ENCODE measurements around the gene MYL2. TPM values are rescaled to one million over a fixed set of nuclear protein-coding genes. Genes with fewer than 3 reads are reported as not detected.
"Not testable (repeated sequence)": the region's sequence is repeated elsewhere in the genome, so short reads cannot be mapped to it uniquely, and the experiment has no call there.

MYL2 gene
- total RNA-seq, 4 donors from 2014 or later, result not detected

GRCh38 chr12:110957159-110957558, 36.8 kb upstream of the MYL2 start:
- Histone ChIP-seq H3K27me3 (no peaks in the 10 kb centered on the region), H3K27ac (no peak overlapping the region), H3K4me3 (no peak overlapping the region), H3K9me3 (peaks cover 0 to 25% (median 0%) of the 10 kb centered on the region in 4 donors), H3K36me3 (no peaks in the 10 kb centered on the region), H3K4me1 (no peaks in the 10 kb centered on the region)
- TF ChIP-seq POLR2A (IDR thresholded peaks at IDR 0.05) (no peak), EP300 (IDR thresholded peaks at IDR 0.05) (no peak)
- TF ChIP-seq, protein P1, sequence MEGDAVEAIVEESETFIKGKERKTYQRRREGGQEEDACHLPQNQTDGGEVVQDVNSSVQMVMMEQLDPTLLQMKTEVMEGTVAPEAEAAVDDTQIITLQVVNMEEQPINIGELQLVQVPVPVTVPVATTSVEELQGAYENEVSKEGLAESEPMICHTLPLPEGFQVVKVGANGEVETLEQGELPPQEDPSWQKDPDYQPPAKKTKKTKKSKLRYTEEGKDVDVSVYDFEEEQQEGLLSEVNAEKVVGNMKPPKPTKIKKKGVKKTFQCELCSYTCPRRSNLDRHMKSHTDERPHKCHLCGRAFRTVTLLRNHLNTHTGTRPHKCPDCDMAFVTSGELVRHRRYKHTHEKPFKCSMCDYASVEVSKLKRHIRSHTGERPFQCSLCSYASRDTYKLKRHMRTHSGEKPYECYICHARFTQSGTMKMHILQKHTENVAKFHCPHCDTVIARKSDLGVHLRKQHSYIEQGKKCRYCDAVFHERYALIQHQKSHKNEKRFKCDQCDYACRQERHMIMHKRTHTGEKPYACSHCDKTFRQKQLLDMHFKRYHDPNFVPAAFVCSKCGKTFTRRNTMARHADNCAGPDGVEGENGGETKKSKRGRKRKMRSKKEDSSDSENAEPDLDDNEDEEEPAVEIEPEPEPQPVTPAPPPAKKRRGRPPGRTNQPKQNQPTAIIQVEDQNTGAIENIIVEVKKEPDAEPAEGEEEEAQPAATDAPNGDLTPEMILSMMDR (IDR thresholded peaks at IDR 0.05), result no peak
- no peak for DNase-seq (ENCODE audit: low spot score in 2 of 2)
- WGBS, 2 donors, result 88 to 92% methylated on average over 7 to 10 of the region's 10 CpGs

DNA sequence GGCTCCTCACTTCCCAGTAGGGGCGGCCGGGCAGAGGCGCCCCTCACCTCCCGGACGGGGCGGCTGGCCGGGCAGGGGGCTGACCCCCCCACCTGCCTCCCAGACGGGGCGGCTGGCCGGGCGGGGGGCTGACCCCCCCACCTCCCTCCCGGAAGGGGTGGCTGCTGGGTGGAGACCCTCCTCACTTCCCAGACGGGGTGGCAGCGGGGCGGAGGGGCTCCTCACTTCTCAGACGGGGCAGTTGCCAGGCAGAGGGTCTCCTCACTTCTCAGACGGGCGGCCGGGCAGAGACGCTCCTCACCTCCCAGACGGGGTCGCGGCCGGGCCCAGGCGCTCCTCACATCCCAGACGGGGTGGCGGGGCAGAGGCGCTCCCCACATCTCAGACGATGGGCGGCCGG, 30.5 kb upstream of the MYL2 start:
- not testable (repeated sequence) for H3K4me3 ChIP-seq; H3K27me3 ChIP-seq; DNase-seq (ENCODE audit: low spot score in 2 of 2); H3K4me1 ChIP-seq; H3K36me3 ChIP-seq; H3K27ac ChIP-seq
- WGBS, 2 donors, result 92% methylated on average over 20 of the region's 31 CpGs; no CpG with 5 or more reads in 1 of the 2 donors
- peaks cover 0 to 33% (median under 1%) of the 10 kb centered on the region in 4 donors for H3K9me3 ChIP-seq

- H3K27ac ChIP-seq; DNase-seq (ENCODE audit: low spot score in 2 of 2); H3K4me3 ChIP-seq; H3K4me1 ChIP-seq; H3K27me3 ChIP-seq; H3K36me3 ChIP-seq: not testable (repeated sequence)
- 89 to 99% methylated on average over 8 to 11 of the region's 31 CpGs for WGBS, 2 donors
- peaks cover 0 to 37% (median 2%) of the 10 kb centered on the region in 4 donors for H3K9me3 ChIP-seq
Measured at GRCh38 chr12:110950466-110950865, 30.1 kb upstream of the MYL2 start.

GRCh38 chr12:110948041-110948440, 27.7 kb upstream of the MYL2 start:
- Histone ChIP-seq H3K4me3 (no peak overlapping the region), H3K27me3 (no peaks in the 10 kb centered on the region), H3K4me1 (no peaks in the 10 kb centered on the region), H3K36me3 (no peaks in the 10 kb centered on the region), H3K9me3 (peaks cover 0 to 33% (median 2%) of the 10 kb centered on the region in 4 donors), H3K27ac (no peak overlapping the region)
- TF ChIP-seq POLR2A (IDR thresholded peaks at IDR 0.05), result no peak
- WGBS, 2 donors, result 61 to 68% methylated on average over 2 of the region's 2 CpGs
- DNase-seq (ENCODE audit: low spot score in 2 of 2), result no peak

DNA sequence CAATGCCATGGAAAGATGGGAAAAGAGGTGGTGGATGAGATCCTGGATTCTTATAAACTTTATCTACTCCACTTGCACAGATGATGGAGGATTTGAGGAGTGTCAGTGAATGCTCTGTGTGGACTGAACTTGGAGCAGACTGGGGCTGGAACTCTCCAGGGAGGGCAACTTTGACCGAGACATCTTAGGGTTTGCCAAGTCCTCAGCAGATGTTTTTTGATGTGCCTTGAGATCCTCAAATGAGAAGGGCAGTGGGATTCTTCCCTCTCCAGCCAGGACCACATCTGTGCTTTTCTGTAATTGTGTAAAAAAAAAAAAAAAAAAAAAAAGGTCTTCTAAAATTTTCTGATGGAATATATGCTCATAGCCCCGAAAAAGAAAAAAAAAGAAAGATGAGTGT, 23.0 kb upstream of the MYL2 start:
- H3K27me3 ChIP-seq, result no peaks in the 10 kb centered on the region
- H3K4me3 ChIP-seq, result no peak overlapping the region
- no peak for TF ChIP-seq EP300 (IDR thresholded peaks at IDR 0.05)
- TF ChIP-seq, protein P1 (IDR thresholded peaks at IDR 0.05), result no peak
- TF ChIP-seq POLR2A (IDR thresholded peaks at IDR 0.05), result no peak
- H3K27ac ChIP-seq, result no peak overlapping the region
- H3K36me3 ChIP-seq, result no peaks in the 10 kb centered on the region
- H3K4me1 ChIP-seq, result no peaks in the 10 kb centered on the region
- H3K9me3 ChIP-seq, result peaks cover 0 to 34% (median 2%) of the 10 kb centered on the region in 4 donors
- 32 to 59% methylated on average over 2 of the region's 2 CpGs for WGBS, 2 donors
- no peak for DNase-seq (ENCODE audit: low spot score in 2 of 2)

DNA sequence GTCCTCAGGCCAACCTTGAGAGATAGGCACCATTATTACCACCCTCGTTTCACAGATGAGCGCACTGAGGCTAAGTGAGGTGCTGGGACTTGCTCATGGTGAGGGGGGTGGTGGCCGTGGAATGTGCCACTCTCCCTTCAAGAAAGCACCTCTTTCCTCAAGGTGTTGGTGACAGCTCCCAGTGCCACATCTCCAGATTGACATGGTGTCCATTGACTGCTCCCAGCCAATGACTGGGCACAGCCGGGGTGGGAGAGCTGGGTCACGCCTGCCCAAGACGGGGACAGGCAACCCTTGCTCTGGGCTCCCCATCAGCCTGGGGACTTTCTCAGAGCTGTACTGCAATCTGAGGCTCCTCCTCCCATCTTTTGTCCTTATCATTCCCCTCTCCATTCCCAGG, 21.0 kb upstream of the MYL2 start:
- H3K4me1 ChIP-seq, result peaks cover 0 to 7% (median 0%) of the 10 kb centered on the region in 4 donors
- TF ChIP-seq POLR2A (IDR thresholded peaks at IDR 0.05) (no peak), EP300 (IDR thresholded peaks at IDR 0.05) (no peak)
- TF ChIP-seq, protein P1 (IDR thresholded peaks at IDR 0.05), result no peak
- no peak overlapping the region for H3K27ac ChIP-seq
- 85% methylated on average over 6 of the region's 6 CpGs for WGBS, 2 donors
- DNase-seq (ENCODE audit: low spot score in 2 of 2), result no peak
- H3K36me3 ChIP-seq, result no peaks in the 10 kb centered on the region
- peaks cover 0 to 9% of the 10 kb centered on the region in 2 donors for H3K27me3 ChIP-seq
- no peak overlapping the region for H3K4me3 ChIP-seq
- H3K9me3 ChIP-seq, result peaks cover 0 to 18% (median 2%) of the 10 kb centered on the region in 4 donors

DNA sequence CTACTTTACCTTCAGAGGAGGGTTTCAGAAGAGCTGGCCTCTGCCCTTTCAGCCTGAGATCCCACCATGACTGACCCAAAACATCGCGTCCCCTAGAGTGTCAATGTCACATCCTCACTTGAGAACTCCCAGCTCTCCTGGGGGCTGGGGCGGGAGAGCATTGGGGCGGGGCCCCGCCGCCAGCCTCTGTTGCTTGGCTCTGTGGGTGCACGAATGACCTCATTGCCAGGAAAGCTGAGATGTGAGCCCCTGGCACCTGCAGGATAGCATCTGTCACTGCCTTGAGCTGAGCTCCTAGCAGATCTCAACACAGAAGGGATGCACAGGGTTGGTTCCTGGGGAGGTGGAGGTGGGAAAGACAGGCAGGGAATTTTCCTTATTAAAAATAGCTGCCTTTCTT, 20.6 kb upstream of the MYL2 start:
- H3K4me1 ChIP-seq, result peaks cover 0 to 7% (median 0%) of the 10 kb centered on the region in 4 donors
- H3K9me3 ChIP-seq, result peaks cover 0 to 14% (median 2%) of the 10 kb centered on the region in 4 donors
- no peak overlapping the region for H3K4me3 ChIP-seq
- 74 to 88% methylated on average over 3 to 7 of the region's 7 CpGs for WGBS, 2 donors
- no peak overlapping the region for H3K27ac ChIP-seq
- TF ChIP-seq EP300 (IDR thresholded peaks at IDR 0.05) (no peak), POLR2A (IDR thresholded peaks at IDR 0.05) (no peak)
- TF ChIP-seq, protein P1 (IDR thresholded peaks at IDR 0.05), result no peak
- no peak for DNase-seq (ENCODE audit: low spot score in 2 of 2)
- H3K36me3 ChIP-seq, result no peaks in the 10 kb centered on the region
- H3K27me3 ChIP-seq, result peaks cover 0 to 9% of the 10 kb centered on the region in 2 donors

Measured in tibial nerve (tissue), 4 donors.